Fibroblast of lung (primary cell): ENCODE results near the gene ADGRV1. TPM values are rescaled to one million over a fixed set of nuclear protein-coding genes. Genes with fewer than 3 reads are reported as not detected.
"Not testable (repeated sequence)": the region's sequence is repeated elsewhere in the genome, so short reads cannot be mapped to it uniquely, and the experiment has no call there.

Experiments used
- DNase-seq, 2 donors: peaks; one replicate each; pipeline versions ENCODE4 v3.0.0 to v3.0.0-alpha.2; 2010; ENCODE audit warnings: low read depth in 2 of 2
- H2AFZ ChIP-seq: 2 replicates; pipeline ENCODE4 v1.5.1; 2012; ENCODE audit warnings: low read length, control low read depth, inconsistent platforms
- H3K27ac ChIP-seq: 2 replicates; pipeline ENCODE4 v1.5.1; 2011; ENCODE audit warnings: low read length, control low read depth; ENCODE audit not compliant: insufficient read depth
- H3K27me3 ChIP-seq: 2 replicates; pipeline ENCODE4 v1.5.1; 2011; ENCODE audit warnings: mild to moderate bottlenecking, low read length; ENCODE audit not compliant: control insufficient read depth, insufficient read depth
- H3K36me3 ChIP-seq: 2 replicates; pipeline ENCODE4 v1.5.1; 2011; ENCODE audit warnings: low read length; ENCODE audit not compliant: control insufficient read depth, insufficient read depth
- H3K4me1 ChIP-seq: 2 replicates; pipeline ENCODE4 v1.5.1; 2011; ENCODE audit warnings: low read length; ENCODE audit not compliant: control insufficient read depth, insufficient read depth; ENCODE audit errors: extremely low read depth
- H3K4me2 ChIP-seq: 2 replicates; pipeline ENCODE4 v1.5.1; 2011; ENCODE audit warnings: low read length, control low read depth; ENCODE audit not compliant: insufficient read depth; ENCODE audit errors: extremely low read depth
- H3K4me3 ChIP-seq, 4 experiments: fragments of 200-600 bp in 1 of 4; sonication (generic) in 1 of 4; replicated peaks in 1 of 4; 2 replicates each; pipeline ENCODE4 v1.5.1; 2011 to 2016; ENCODE audit warnings: low read length in 4 of 4, low read depth in 3 of 4, mild to moderate bottlenecking in 3 of 4, control low read depth in 2 of 4, inconsistent platforms in 1 of 4, mixed read lengths in 1 of 4; ENCODE audit not compliant: insufficient read depth in 1 of 4; ENCODE audit errors: control extremely low read depth in 1 of 4
- H3K79me2 ChIP-seq: 2 replicates; pipeline ENCODE4 v1.5.1; 2012; ENCODE audit warnings: mild to moderate bottlenecking, low read length, inconsistent platforms; ENCODE audit not compliant: control insufficient read depth, insufficient read depth
- H3K9ac ChIP-seq: 2 replicates; pipeline ENCODE4 v1.5.1; 2011; ENCODE audit warnings: mild to moderate bottlenecking, low read length, control low read depth; ENCODE audit not compliant: insufficient read depth
- H3K9me3 ChIP-seq: 2 replicates; pipeline ENCODE4 v1.5.1; 2012; ENCODE audit warnings: low read depth, low read length; ENCODE audit not compliant: control insufficient read depth, insufficient read depth
- H4K20me1 ChIP-seq: 2 replicates; pipeline ENCODE4 v1.5.1; 2011; ENCODE audit warnings: low read length; ENCODE audit not compliant: control insufficient read depth, insufficient read depth; ENCODE audit errors: extremely low read depth
- CTCF ChIP-seq, 2 donors: IDR thresholded peaks in 1 of 2; conservative IDR thresholded peaks in 1 of 2; 1 replicate in 1 of 2; 2 replicates in 1 of 2; pipeline ENCODE4 v1.5.1; 2011 to 2012; ENCODE audit warnings: low read length in 2 of 2, control low read depth in 1 of 2, inconsistent platforms in 1 of 2, low read depth in 1 of 2, mild to moderate bottlenecking in 1 of 2
- EZH2 ChIP-seq: IDR thresholded peaks from 2 replicates; pipeline ENCODE4 v1.5.1; 2012; ENCODE audit warnings: low read length, control low read depth, mild to moderate bottlenecking; ENCODE audit errors: missing control alignments
- polyA plus RNA-seq, 2 donors: library from polyadenylated mRNA; depleted of rRNA in 1 of 2; stranded (reverse) in 1 of 2; unstranded in 1 of 2; fragments of >200 nt; gene quantifications; 2 replicates each; pipeline ENCODE4 v1.2.1, GENCODE V29; 2011 to 2012; ENCODE audit warnings: missing spikeins in 1 of 2
- total RNA-seq: library from RNA; depleted of rRNA; stranded (reverse); fragments of >200 nt; gene quantifications from 2 replicates; pipeline ENCODE4 v1.2.1, GENCODE V29; 2014

The ADGRV1 gene
- total and polyA plus RNA-seq, 2 donors (not counting 1 experiment from before 2014, with no cell fraction given), result 0.15 to 0.17 TPM

DNA sequence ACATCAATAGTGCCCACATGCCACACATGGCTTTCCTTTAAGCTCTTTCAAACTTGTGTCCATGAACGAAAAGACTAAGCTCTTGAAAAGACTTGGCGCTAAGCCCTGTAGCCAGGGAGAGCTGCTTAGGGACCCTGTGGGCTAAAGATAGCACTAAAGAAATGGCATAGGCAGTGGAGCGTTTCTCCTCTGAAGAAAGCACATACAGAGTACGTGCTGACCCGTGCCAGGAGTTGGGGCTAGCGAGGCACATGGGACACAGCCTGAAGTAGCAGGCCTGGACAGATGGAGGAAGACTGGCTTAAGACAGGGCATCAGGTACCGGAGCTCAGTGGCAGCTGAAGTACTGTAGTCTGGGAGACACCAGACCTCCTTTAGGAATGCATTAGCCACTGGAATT, 39.7 kb downstream of the ADGRV1 start:
- no peak overlapping the region for H3K27ac ChIP-seq
- H3K4me1 ChIP-seq, result no peaks in the 10 kb centered on the region
- no peaks in the 10 kb centered on the region for H3K36me3 ChIP-seq
- TF ChIP-seq CTCF (conservative IDR thresholded peaks at IDR 0.05 in 1 of 2, IDR thresholded peaks at IDR 0.05 in 1 of 2; ENCODE audit: low read depth in 1 of 2, low read length in 2 of 2), result no peak
- DNase-seq, result peak in 1 of 2 donors; percentile 18
- no peak overlapping the region for H3K4me2 ChIP-seq
- H3K79me2 ChIP-seq, result no peaks in the 10 kb centered on the region
- no peaks in the 10 kb centered on the region for H4K20me1 ChIP-seq
- no peaks in the 10 kb centered on the region for H3K27me3 ChIP-seq
- no peak overlapping the region for H3K4me3 ChIP-seq
- no peak overlapping the region for H3K9ac ChIP-seq
- no peak overlapping the region for H2AFZ ChIP-seq
- no peaks in the 10 kb centered on the region for H3K9me3 ChIP-seq

DNA sequence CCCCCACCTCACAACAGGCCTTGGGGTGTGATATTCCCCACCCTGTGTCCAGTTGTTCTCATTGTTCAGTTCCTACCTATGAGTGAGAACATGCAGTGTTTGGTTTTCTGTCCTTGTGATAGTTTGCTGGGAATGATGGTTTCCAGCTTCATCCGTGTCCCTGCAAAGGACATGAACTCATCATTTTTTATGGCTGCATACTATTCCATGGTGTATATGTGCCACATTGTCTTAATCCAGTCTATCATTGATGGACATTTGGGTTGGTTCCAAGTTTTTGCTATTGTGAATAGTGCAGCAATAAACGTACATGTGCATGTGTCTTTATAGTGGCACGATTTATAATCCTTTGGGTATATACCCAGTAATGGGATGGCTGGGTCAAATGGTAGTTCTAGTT, 41.7 kb downstream of the ADGRV1 start:
- H2AFZ ChIP-seq, H3K4me1 ChIP-seq, H3K9me3 ChIP-seq, H3K4me3 ChIP-seq, H3K27ac ChIP-seq, H3K9ac ChIP-seq, DNase-seq, H3K79me2 ChIP-seq, H3K4me2 ChIP-seq, H4K20me1 ChIP-seq, H3K36me3 ChIP-seq, H3K27me3 ChIP-seq: not testable (repeated sequence)

DNA sequence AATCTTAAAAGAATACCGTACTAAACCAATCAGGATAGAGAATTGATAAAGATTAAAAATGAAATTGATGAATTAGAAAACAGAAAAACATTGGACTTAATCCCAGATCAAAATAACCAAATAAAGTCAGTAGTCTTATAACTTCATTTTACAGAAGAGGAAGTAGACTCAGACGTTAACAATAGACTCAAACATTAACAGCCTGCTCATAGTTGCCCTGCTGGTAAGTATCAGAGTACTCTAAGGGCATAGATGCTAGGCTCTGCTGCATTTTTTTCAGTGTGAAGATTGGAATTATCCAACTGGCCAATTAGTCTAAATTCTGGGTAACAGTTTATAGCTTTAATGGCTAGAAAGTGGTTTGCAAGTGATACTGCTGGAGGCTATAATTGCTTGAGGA, 42.9 kb downstream of the ADGRV1 start:
- Histone ChIP-seq H3K36me3 (no peaks in the 10 kb centered on the region), H3K27me3 (no peaks in the 10 kb centered on the region), H3K4me1 (no peaks in the 10 kb centered on the region), H3K9me3 (no peaks in the 10 kb centered on the region), H3K27ac (no peak overlapping the region), H3K79me2 (no peaks in the 10 kb centered on the region), H3K4me3 (no peak overlapping the region), H2AFZ (no peak overlapping the region), H3K9ac (no peak overlapping the region), H4K20me1 (no peaks in the 10 kb centered on the region), H3K4me2 (no peak overlapping the region)
- DNase-seq, result no peak
- TF ChIP-seq EZH2, result no peak
- no peak for TF ChIP-seq CTCF (conservative IDR thresholded peaks at IDR 0.05 in 1 of 2, IDR thresholded peaks at IDR 0.05 in 1 of 2; ENCODE audit: low read depth in 1 of 2, low read length in 2 of 2)

GRCh38 chr5:90602681-90603080, 44.1 kb downstream of the ADGRV1 start:
- Histone ChIP-seq H3K36me3 (no peaks in the 10 kb centered on the region), H3K4me2 (no peak overlapping the region), H3K4me1 (no peaks in the 10 kb centered on the region), H4K20me1 (no peaks in the 10 kb centered on the region), H2AFZ (no peak overlapping the region), H3K9ac (no peak overlapping the region), H3K4me3 (no peak overlapping the region), H3K27ac (no peak overlapping the region), H3K27me3 (no peaks in the 10 kb centered on the region), H3K9me3 (no peaks in the 10 kb centered on the region), H3K79me2 (no peaks in the 10 kb centered on the region)
- no peak for TF ChIP-seq CTCF (conservative IDR thresholded peaks at IDR 0.05 in 1 of 2, IDR thresholded peaks at IDR 0.05 in 1 of 2; ENCODE audit: low read depth in 1 of 2, low read length in 2 of 2)
- no peak for TF ChIP-seq EZH2
- DNase-seq, result no peak
